HepG2 (cell line): Measurements from ENCODE around the gene RAB35. TPM values are rescaled to one million over a fixed set of nuclear protein-coding genes. Genes with fewer than 3 reads are reported as not detected.
A peak's percentile ranks its signal among the peaks of the same experiment; 100 is the strongest.

ENCODE experiments used
- ATAC-seq: fragments of 200-7000 bp; cut with Tn5 transposase; 3 replicates; pipeline ENCODE4 v1.9.1; 2020; ENCODE audit warnings: mild to moderate bottlenecking, moderate library complexity
- Bru-seq: library from RNA; stranded (reverse); fragments of 400-500 nt; gene quantifications from one replicate; lab custom pipeline; 2021; lab: Mats Ljungman, UMichigan
- BruChase-seq, 2 experiments: library from RNA; stranded (reverse); fragments of 400-500 nt; gene quantifications; one replicate each; lab custom pipeline; 2021; lab: Mats Ljungman, UMichigan
- BruUV-seq: library from RNA; stranded (reverse); fragments of 400-500 nt; replicated peaks from 2 replicates; lab custom pipeline; 2021; lab: Mats Ljungman, UMichigan
- CTCF ChIA-PET: fragments of 300-600 bp; formaldehyde crosslinking; extraction: SDS; loops from one replicate; lab custom pipeline; 2021; ENCODE audit warnings: low total read pairs, inconsistent platforms, low intra/inter-chr PET ratio; lab: Yijun Ruan, JAX
- POLR2A ChIA-PET: fragments of 350-600 bp; sonication (Branson Sonifier 250); formaldehyde crosslinking; loops from one replicate; lab custom pipeline; 2020; ENCODE audit warnings: antibody characterized with exemption, inconsistent platforms; lab: Yijun Ruan, JAX
- DNase-seq: peaks from one replicate; pipeline ENCODE4 v3.0.0-alpha.2; 2015; ENCODE audit warnings: low spot score
- FAIRE-seq: peaks from 3 replicates; lab custom pipeline; 2011; peaks lifted over from hg19 to GRCh38; lab: Jason Lieb, UNC
- H2AFZ ChIP-seq: one replicate; pipeline ENCODE4 v1.6.1; 2011; ENCODE audit warnings: low read length, inconsistent platforms
- H3K27ac ChIP-seq: fragments of 300-600 bp; 3 replicates; pipeline ENCODE4 v1.8.0; 2011; ENCODE audit warnings: mixed run types, mild to moderate bottlenecking, mixed read lengths, low read length, inconsistent platforms; ENCODE audit not compliant: insufficient read depth; ENCODE audit errors: extremely low read length
- H3K27me3 ChIP-seq, 2 experiments: fragments of 200-600 bp in 1 of 2; 2 replicates in 1 of 2; 3 replicates in 1 of 2; pipeline versions ENCODE4 v1.6.0 to v1.8.0; 2011; ENCODE audit warnings: low read length in 2 of 2, mild to moderate bottlenecking in 2 of 2, moderate library complexity in 2 of 2, inconsistent platforms in 1 of 2; ENCODE audit not compliant: insufficient read depth in 2 of 2, control insufficient read depth in 1 of 2
- H3K36me3 ChIP-seq, 2 experiments: fragments of 200-600 bp in 1 of 2; replicated peaks in 1 of 2; 2 replicates in 1 of 2; 3 replicates in 1 of 2; pipeline versions ENCODE4 v1.5.1 to v1.8.0; 2011; ENCODE audit warnings: low read length in 2 of 2, inconsistent platforms in 1 of 2; ENCODE audit not compliant: insufficient read depth in 2 of 2, control insufficient read depth in 1 of 2
- H3K4me1 ChIP-seq: 2 replicates; pipeline ENCODE4 v1.5.1; 2012; ENCODE audit warnings: low read length, inconsistent platforms; ENCODE audit not compliant: insufficient read depth
- H3K4me2 ChIP-seq: 2 replicates; pipeline ENCODE4 v1.6.0; 2011; ENCODE audit warnings: low read depth, low read length, inconsistent platforms
- H3K4me3 ChIP-seq, 3 experiments: fragments of 200-600 bp in 1 of 3; sonication (generic), shearing (Covaris generic) in 1 of 3; replicated peaks in 1 of 3; 2 replicates each; pipeline ENCODE4 v1.5.1; 2011 to 2016; ENCODE audit warnings: low read length in 3 of 3, inconsistent platforms in 2 of 3, low read depth in 2 of 3, mild to moderate bottlenecking in 2 of 3, control low read depth in 1 of 3, mixed read lengths in 1 of 3; ENCODE audit not compliant: insufficient read depth in 1 of 3
- H3K79me2 ChIP-seq: one replicate; pipeline ENCODE4 v1.6.1; 2011; ENCODE audit warnings: low read length, inconsistent platforms; ENCODE audit not compliant: insufficient read depth
- H3K9ac ChIP-seq: 2 replicates; pipeline ENCODE4 v1.6.0; 2011; ENCODE audit warnings: mild to moderate bottlenecking, low read depth, low read length, inconsistent platforms; ENCODE audit not compliant: insufficient read depth
- H3K9me3 ChIP-seq: 2 replicates; pipeline ENCODE4 v1.5.1; 2012; ENCODE audit warnings: mild to moderate bottlenecking, low read length
- H4K20me1 ChIP-seq: 2 replicates; pipeline ENCODE4 v1.6.0; 2011; ENCODE audit warnings: inconsistent platforms, mild to moderate bottlenecking, low read length, moderate library complexity; ENCODE audit not compliant: insufficient read depth
- AKAP8 ChIP-seq: sonication (generic); formaldehyde crosslinking; IDR thresholded peaks from 2 replicates; pipeline ENCODE4 v1.5.1; 2020; ENCODE audit warnings: mild to moderate bottlenecking, missing genetic modification reagents
- BRCA1 ChIP-seq: sonication (generic); formaldehyde crosslinking; IDR thresholded peaks from 2 replicates; pipeline ENCODE4 v1.4.0; 2020; ENCODE audit warnings: missing genetic modification reagents
- CCAR2 ChIP-seq: fragments of 200-400 bp; formaldehyde crosslinking; optimal IDR thresholded peaks from 2 replicates; pipeline ENCODE3; 2018; ENCODE audit warnings: low read depth, mild to moderate bottlenecking, low read length, moderate library complexity
- DMTF1 ChIP-seq: sonication (generic); formaldehyde crosslinking; IDR thresholded peaks from 2 replicates; pipeline ENCODE4 v1.4.0; 2020; ENCODE audit warnings: mild to moderate bottlenecking, missing genetic modification reagents
- GMEB2 ChIP-seq: IDR thresholded peaks from 2 replicates; pipeline ENCODE4 v1.6.1; 2016; ENCODE audit warnings: missing biosample characterization, missing genetic modification reagents, low read depth
- PHF20 ChIP-seq: sonication (generic); formaldehyde crosslinking; IDR thresholded peaks from 2 replicates; pipeline ENCODE4 v1.5.0; 2020; ENCODE audit warnings: mild to moderate bottlenecking, missing genetic modification reagents
- POGK ChIP-seq: sonication (generic); formaldehyde crosslinking; conservative IDR thresholded peaks from 2 replicates; pipeline ENCODE4 v1.8.0; 2022; ENCODE audit warnings: mild to moderate bottlenecking, moderate library complexity, missing genetic modification reagents
- RBM39 ChIP-seq: fragments of 200-400 bp; formaldehyde crosslinking; IDR thresholded peaks from one replicate; pipeline ENCODE4 v1.6.1; 2018; ENCODE audit warnings: antibody characterized with exemption, mild to moderate bottlenecking, low read depth, low read length; ENCODE audit not compliant: poor library complexity, severe bottlenecking
- RFXANK ChIP-seq: IDR thresholded peaks from 2 replicates; pipeline ENCODE4 v1.6.1; 2016
- SMARCE1 ChIP-seq: fragments of 450-650 bp; IDR thresholded peaks from 2 replicates; pipeline ENCODE4 v1.6.1; 2017; ENCODE audit warnings: borderline replicate concordance
- TEAD3 ChIP-seq: optimal IDR thresholded peaks from 2 replicates; pipeline ENCODE3; 2016; ENCODE audit warnings: borderline replicate concordance
- ZNF33B ChIP-seq: sonication (generic); formaldehyde crosslinking; IDR thresholded peaks from 2 replicates; pipeline ENCODE4 v1.5.1; 2020; ENCODE audit warnings: mild to moderate bottlenecking, missing genetic modification reagents
- WGBS: methylation state at CpG from one replicate; pipeline ENCODE4 v1.1.6; 2017; ENCODE audit warnings: low lambda C conversion rate; 5-methylcytosine and 5-hydroxymethylcytosine counted together
- in situ Hi-C: cut with HindIII; loops from 2 replicates; pipeline ENCODE4 v1.10.0; 2017; ENCODE audit warnings: low pct_unique_long_range_greater_than_20kb; ENCODE audit not compliant: extremely low pct_ligation_motif_present
- intact Hi-C: fragments of 100-400 bp; cut with micrococcal nuclease; formaldehyde crosslinking; loops from one replicate; pipeline ENCODE4 v1.10.0; 2022; ENCODE audit not compliant: unreplicated experiment
- long read RNA-seq, 2 experiments: library from RNA in 1 of 2; library from polyadenylated mRNA in 1 of 2; stranded (forward) in 1 of 2; unstranded in 1 of 2; transcript quantifications; one replicate each; pipeline ENCODE4 v2.0.0, GENCODE V29; 2019 to 2022
- polyA minus RNA-seq, 3 experiments: library from RNA; depleted of rRNA, polyadenylated mRNA; stranded (reverse); fragments of >200 nt; gene quantifications; 2 replicates each; pipeline ENCODE4 v1.2.3, GENCODE V29; 2011; ENCODE audit warnings: low replicate concordance in 1 of 3
- polyA plus RNA-seq, 8 experiments: library from polyadenylated mRNA; depleted of rRNA in 3 of 8; stranded (reverse) in 7 of 8; unstranded in 1 of 8; fragments of >200 nt; fragmentation: Illumina TruSeq in 4 of 8; extraction: Trizol in 4 of 8; gene quantifications; 2 replicates each; pipeline versions ENCODE4 v1.2.1 to v1.2.3, GENCODE V29; 2011 to 2016; ENCODE audit warnings: low read depth in 4 of 8, missing spikeins in 1 of 8, mixed read lengths in 1 of 8; ENCODE audit not compliant: insufficient read depth in 1 of 8
- total RNA-seq, 5 experiments: library from RNA; depleted of rRNA; stranded (reverse); fragments of >200 nt; fragmentation: Illumina TruSeq; extraction: Trizol; gene quantifications; 2 replicates each; pipeline ENCODE4 v1.2.3, GENCODE V29; 2016; ENCODE audit warnings: low read depth in 1 of 5

Gene RAB35
- total RNA-seq (2016; rRNA removed; fragmentation: Illumina TruSeq; extraction: Trizol), result 25.9 and 29.1 TPM in 2 replicates
- total RNA-seq (2016; cell fraction: cytosol; rRNA removed; fragmentation: Illumina TruSeq; extraction: Trizol; ENCODE audit: low read depth), result 3.9 and 4.0 TPM in 2 replicates
- 24.8 and 29.3 TPM in 2 replicates for total RNA-seq (2016; cell fraction: insoluble cytoplasmic fraction; rRNA removed; fragmentation: Illumina TruSeq; extraction: Trizol)
- total RNA-seq (2016; cell fraction: membrane; rRNA removed; fragmentation: Illumina TruSeq; extraction: Trizol), result 13.9 and 14.1 TPM in 2 replicates
- total RNA-seq (2016; cell fraction: nucleus; rRNA removed; fragmentation: Illumina TruSeq; extraction: Trizol), result 11.8 and 14.0 TPM in 2 replicates
- 25.2 and 32.2 TPM in 2 replicates for polyA plus RNA-seq (2011; rRNA removed)
- polyA plus RNA-seq (2011; cell fraction: cytosol; rRNA removed), result 23.4 and 25.8 TPM in 2 replicates
- polyA plus RNA-seq (2011; cell fraction: nucleus; rRNA removed), result 23.2 and 27.6 TPM in 2 replicates
- 24.8 and 25.8 TPM in 2 replicates for polyA plus RNA-seq (2012)
- 4.8 and 4.9 TPM in 2 replicates for polyA plus RNA-seq (2016; cell fraction: cytosol; fragmentation: Illumina TruSeq; extraction: Trizol; ENCODE audit: low read depth)
- polyA plus RNA-seq (2016; cell fraction: insoluble cytoplasmic fraction; fragmentation: Illumina TruSeq; extraction: Trizol; ENCODE audit: low read depth), result 33.1 and 35.6 TPM in 2 replicates
- 10.1 and 11.5 TPM in 2 replicates for polyA plus RNA-seq (2016; cell fraction: membrane; fragmentation: Illumina TruSeq; extraction: Trizol; ENCODE audit: low read depth)
- 32.5 and 34.1 TPM in 2 replicates for polyA plus RNA-seq (2016; cell fraction: nucleus; fragmentation: Illumina TruSeq; extraction: Trizol; ENCODE audit: insufficient read depth, low read depth)
- 49.8 and 64.9 TPM in 2 replicates for polyA minus RNA-seq (2011; rRNA and poly(A)+ RNA removed; ENCODE audit: low replicate concordance)
- polyA minus RNA-seq (2011; cell fraction: cytosol; rRNA and poly(A)+ RNA removed), result 17.8 and 21.5 TPM in 2 replicates
- 8.6 and 10.9 TPM in 2 replicates for polyA minus RNA-seq (2011; cell fraction: nucleus; rRNA and poly(A)+ RNA removed)
- Bru-seq, nascent RNA, result percentile 69 among the genes with signal in this experiment
- percentile 86 among the genes with signal in this experiment for BruChase-seq, experiment 1, labeled RNA remaining after a 6-hour chase
- BruChase-seq, experiment 2, labeled RNA remaining after a 2-hour chase, result percentile 82 among the genes with signal in this experiment
- long read RNA-seq, experiment 1, transcript RAB35-201 (6 exons, 2,945 nt), result major isoform, 10 of 15 reads
- long read RNA-seq, experiment 1, partial matches to known transcripts, result 1 of 15 reads
- long read RNA-seq, experiment 1, other reads (novel, unspliced or antisense), result 2 of 15 reads
- long read RNA-seq, experiment 2, transcript RAB35-201 (6 exons, 2,945 nt), result major isoform, 55 of 94 reads
- long read RNA-seq, experiment 2, partial matches to known transcripts, result 4 of 94 reads
- long read RNA-seq, experiment 2, other reads (novel, unspliced or antisense), result 35 of 94 reads

- CTCF ChIA-PET, result no interaction called here
- ATAC-seq, result no peak; the same call in 2 of the 3 replicates
- BruUV-seq, result no TSS peak
- 0 out of 2 replicates have a peak, but pooled peaks have one; percentile 37 for TF ChIP-seq PHF20
- TF ChIP-seq BRCA1 (CRISPR knock-in tag), result no peak
- no peak for TF ChIP-seq TEAD3
- no peak for TF ChIP-seq CCAR2
- TF ChIP-seq DMTF1, result no peak
- no peak for TF ChIP-seq SMARCE1
- TF ChIP-seq POGK, result no peak
- 0 out of 2 replicates have a peak, but pooled peaks have one; percentile 7 for TF ChIP-seq RFXANK (CRISPR knock-in tag)
- no peak for TF ChIP-seq RBM39
- TF ChIP-seq GMEB2 (CRISPR knock-in tag), result no peak
- TF ChIP-seq AKAP8 (CRISPR knock-in tag), result no peak
- TF ChIP-seq ZNF33B, result 0 out of 2 replicates have a peak, but pooled peaks have one; percentile 10
Observed at GRCh38 chr12:120116441-120116791, at the start of gene RAB35. RAB35 (minus strand) TSS chr12:120116753; CDS start chr12:120116650, 103 bp downstream.

More at GRCh38 chr12:120116441-120116791, at the start of gene RAB35:
- Histone ChIP-seq H3K36me3 (no peaks in the 10 kb centered on the region; a peak in 1 of 5 replicates), H4K20me1 (peaks cover 9% of the 10 kb centered on the region), H3K9ac (peak within 1 kb of the TSS; percentile 91), H2AFZ (no peak within 1 kb of the TSS), H3K4me2 (peak within 1 kb of the TSS; percentile 99), H3K27me3 (no peaks in the 10 kb centered on the region; a peak in 1 of 5 replicates), H3K9me3 (no peaks in the 10 kb centered on the region), H3K4me3 (peak within 1 kb of the TSS; percentile 93 to 99 (median 93)), H3K27ac (peak within 1 kb of the TSS; percentile 92), H3K4me1 (peaks cover 63% of the 10 kb centered on the region), H3K79me2 (peaks cover 51% of the 10 kb centered on the region)
- in situ Hi-C loops (no loop called here), intact Hi-C loops (no loop called here)
- FAIRE-seq, result no peak
- no peak for DNase-seq
- WGBS, result no CpG with 5 or more reads among the region's 50 CpGs
- POLR2A ChIA-PET, result interaction anchor here (0.7 to 7.5 kb wide), 9 partner anchors 10 to 175 kb away, joined by 3 to 92 read pairs (median 4); partner anchors contain the start of genes RNU4-1, RNU4-2 and RPLP0
